GM20000 (cell line): ENCODE results near the gene CPT1B.
"Not testable (repeated sequence)": the region's sequence is repeated elsewhere in the genome, so short reads cannot be mapped to it uniquely, and the experiment has no call there.

Experiments
- DNase-seq: peaks from one replicate; pipeline ENCODE4 v3.0.0; 2012; ENCODE audit warnings: low spot score
- CTCF ChIP-seq: IDR thresholded peaks from 2 replicates; pipeline ENCODE4 v1.5.1; 2012; ENCODE audit warnings: mild to moderate bottlenecking, control low read depth; ENCODE audit errors: extremely low read depth, missing control alignments

The CPT1B gene

GRCh38 chr22:50536226-50536625 lies 42.0 kb downstream of the CPT1B start:
- TF ChIP-seq CTCF = no peak

GRCh38 chr22:50535113-50535512 lies 43.1 kb downstream of the CPT1B start:
- TF ChIP-seq CTCF = no peak
- no peak for DNase-seq

More at GRCh38 chr22:50536226-50536625, 42.0 kb downstream of the CPT1B start:
- no peak for DNase-seq

- DNase-seq = not testable (repeated sequence)
These were observed 44.1 kb downstream of the CPT1B start for GRCh38 chr22:50533856-50534711.

GRCh38 chr22:50532824-50533796 lies 45.1 kb downstream of the CPT1B start:
- TF ChIP-seq CTCF = no peak
- DNase-seq = no peak

- no peak for DNase-seq
- TF ChIP-seq CTCF = no peak
These were observed 46.1 kb downstream of the CPT1B start for GRCh38 chr22:50531962-50532674.

- no peak for TF ChIP-seq CTCF
- DNase-seq = peak; percentile 81
These were observed 46.7 kb downstream of the CPT1B start for GRCh38 chr22:50531546-50531961.

- peak; percentile 84 for DNase-seq
- TF ChIP-seq CTCF = no peak
These were observed 47.2 kb downstream of the CPT1B start for GRCh38 chr22:50530877-50531545.
